Activated CD8-positive, alpha-beta T cell treated with anti-CD3 and anti-CD28 coated beads for 36 hours (primary cell): Measurements from ENCODE around the gene RALY. TPM values are rescaled to one million over a fixed set of nuclear protein-coding genes. Genes with fewer than 3 reads are reported as not detected.
A peak's percentile ranks its signal among the peaks of the same experiment; 100 is the strongest.

Experiments used
- ATAC-seq: fragments of 200-7000 bp; cut with Tn5 transposase; one replicate; pipeline ENCODE4 v1.10.0; 2021; ENCODE audit warnings: mild to moderate bottlenecking, moderate library complexity
- CTCF ChIA-PET: fragments of 350-600 bp; sonication (Branson Sonifier 250); formaldehyde crosslinking; loops from one replicate; lab custom pipeline; 2021; ENCODE audit warnings: antibody characterized with exemption; lab: Charles Lee
- POLR2A ChIA-PET: fragments of 350-600 bp; sonication (Branson Sonifier 250); formaldehyde crosslinking; loops from one replicate; lab custom pipeline; 2021; ENCODE audit warnings: antibody characterized with exemption; lab: Charles Lee
- DNase-seq: peaks from one replicate; pipeline ENCODE4 v3.0.0-alpha.2; 2020
- H3K27ac Mint-ChIP-seq: one replicate; pipeline ENCODE4 v1.8.0; 2021; ENCODE audit warnings: mild to moderate bottlenecking, mixed read lengths
- H3K27me3 Mint-ChIP-seq: one replicate; pipeline ENCODE4 v1.8.0; 2021; ENCODE audit warnings: mixed read lengths
- H3K36me3 Mint-ChIP-seq: one replicate; pipeline ENCODE4 v1.8.0; 2021; ENCODE audit warnings: low read depth, mixed read lengths
- H3K4me1 Mint-ChIP-seq: one replicate; pipeline ENCODE4 v1.8.0; 2021; ENCODE audit warnings: low read depth, mixed read lengths
- H3K4me3 Mint-ChIP-seq: one replicate; pipeline ENCODE4 v1.8.0; 2021; ENCODE audit warnings: mild to moderate bottlenecking, moderate library complexity, mixed read lengths
- H3K9me3 Mint-ChIP-seq: one replicate; pipeline ENCODE4 v1.8.0; 2021; ENCODE audit warnings: mixed read lengths
- intact Hi-C: fragments of 100-400 bp; cut with micrococcal nuclease; formaldehyde crosslinking; loops from one replicate; pipeline ENCODE4 v1.10.0; 2022
- total RNA-seq, 2 experiments: library from RNA; stranded (reverse); gene quantifications; one replicate each; pipeline ENCODE4 v1.2.3, GENCODE V29; 2021
- TF ChIP-seq, protein P1 (sequence below): fragments of 200-600 bp; IDR thresholded peaks from one replicate; pipeline ENCODE4 v1.8.0; 2022; ENCODE audit warnings: antibody characterized with exemption, mild to moderate bottlenecking

RALY gene
- total RNA-seq, 2 experiments from 2014 or later = 151 to 153 TPM

- CTCF ChIA-PET = interaction anchor here (0.7 to 1.4 kb wide), 2 partner anchors 74 to 121 kb away, joined by 3 to 4 read pairs; no protein-coding TSS in a partner anchor
- no peak for ATAC-seq
- H3K4me3 Mint-ChIP-seq = no peak overlapping the region
Observed at GRCh38 chr20:33948480-33948879, 45.2 kb upstream of the RALY start.

GRCh38 chr20:33951171-33951570 is 42.5 kb upstream of the RALY start:
- ChIA-PET POLR2A (no interaction called here), CTCF (no interaction called here)
- Mint-ChIP-seq H3K27me3 (peaks cover 1% of the 10 kb centered on the region), H3K4me3 (no peak overlapping the region), H3K9me3 (peaks cover 22% of the 10 kb centered on the region), H3K27ac (no peak overlapping the region), H3K4me1 (no peaks in the 10 kb centered on the region), H3K36me3 (peaks cover 3% of the 10 kb centered on the region)
- TF ChIP-seq, protein P1, sequence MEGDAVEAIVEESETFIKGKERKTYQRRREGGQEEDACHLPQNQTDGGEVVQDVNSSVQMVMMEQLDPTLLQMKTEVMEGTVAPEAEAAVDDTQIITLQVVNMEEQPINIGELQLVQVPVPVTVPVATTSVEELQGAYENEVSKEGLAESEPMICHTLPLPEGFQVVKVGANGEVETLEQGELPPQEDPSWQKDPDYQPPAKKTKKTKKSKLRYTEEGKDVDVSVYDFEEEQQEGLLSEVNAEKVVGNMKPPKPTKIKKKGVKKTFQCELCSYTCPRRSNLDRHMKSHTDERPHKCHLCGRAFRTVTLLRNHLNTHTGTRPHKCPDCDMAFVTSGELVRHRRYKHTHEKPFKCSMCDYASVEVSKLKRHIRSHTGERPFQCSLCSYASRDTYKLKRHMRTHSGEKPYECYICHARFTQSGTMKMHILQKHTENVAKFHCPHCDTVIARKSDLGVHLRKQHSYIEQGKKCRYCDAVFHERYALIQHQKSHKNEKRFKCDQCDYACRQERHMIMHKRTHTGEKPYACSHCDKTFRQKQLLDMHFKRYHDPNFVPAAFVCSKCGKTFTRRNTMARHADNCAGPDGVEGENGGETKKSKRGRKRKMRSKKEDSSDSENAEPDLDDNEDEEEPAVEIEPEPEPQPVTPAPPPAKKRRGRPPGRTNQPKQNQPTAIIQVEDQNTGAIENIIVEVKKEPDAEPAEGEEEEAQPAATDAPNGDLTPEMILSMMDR = no peak
- ATAC-seq (no peak), DNase-seq (no peak)
- intact Hi-C loops = no loop called here

More at GRCh38 chr20:33948480-33948879, 45.2 kb upstream of the RALY start:
- DNase-seq = peak; percentile 6
- Mint-ChIP-seq H3K36me3 (peaks cover 3% of the 10 kb centered on the region), H3K9me3 (peaks cover 22% of the 10 kb centered on the region), H3K27me3 (peaks cover 1% of the 10 kb centered on the region), H3K27ac (no peak overlapping the region), H3K4me1 (no peaks in the 10 kb centered on the region)
- intact Hi-C loops = no loop called here
- POLR2A ChIA-PET = no interaction called here
- TF ChIP-seq, protein P1 = no peak

DNA sequence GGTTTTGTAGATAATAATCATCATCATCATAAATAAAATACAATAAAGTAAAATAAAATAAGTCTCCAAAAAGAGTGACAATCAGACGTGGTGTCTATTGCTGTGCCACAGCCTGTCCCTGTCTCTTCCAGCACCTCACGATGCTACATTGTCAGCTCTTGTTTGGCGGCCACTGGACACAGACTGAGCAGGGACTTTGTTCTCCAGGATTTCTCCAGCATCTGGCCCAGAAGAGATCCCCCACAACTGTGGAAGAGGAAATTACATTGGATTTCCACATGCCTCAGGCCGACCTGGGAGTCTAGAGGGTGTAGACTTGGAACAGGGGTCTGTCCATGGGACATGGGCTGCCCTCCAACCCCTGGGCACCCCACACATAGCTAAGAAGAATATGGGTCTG is 39.2 kb upstream of the RALY start:
- CTCF ChIA-PET = no interaction called here
- no peak overlapping the region for H3K4me3 Mint-ChIP-seq
- intact Hi-C loops = no loop called here
- TF ChIP-seq, protein P1 = no peak
- POLR2A ChIA-PET = interaction anchor here (1.0 kb wide), 1 partner anchor 12 kb away, joined by 3 read pairs; no protein-coding TSS in a partner anchor
- H3K27ac Mint-ChIP-seq = no peak overlapping the region
- H3K27me3 Mint-ChIP-seq = peaks cover 1% of the 10 kb centered on the region
- peaks cover 2% of the 10 kb centered on the region for H3K9me3 Mint-ChIP-seq
- no peaks in the 10 kb centered on the region for H3K36me3 Mint-ChIP-seq
- DNase-seq (no peak), ATAC-seq (no peak)
- H3K4me1 Mint-ChIP-seq = no peaks in the 10 kb centered on the region

DNA sequence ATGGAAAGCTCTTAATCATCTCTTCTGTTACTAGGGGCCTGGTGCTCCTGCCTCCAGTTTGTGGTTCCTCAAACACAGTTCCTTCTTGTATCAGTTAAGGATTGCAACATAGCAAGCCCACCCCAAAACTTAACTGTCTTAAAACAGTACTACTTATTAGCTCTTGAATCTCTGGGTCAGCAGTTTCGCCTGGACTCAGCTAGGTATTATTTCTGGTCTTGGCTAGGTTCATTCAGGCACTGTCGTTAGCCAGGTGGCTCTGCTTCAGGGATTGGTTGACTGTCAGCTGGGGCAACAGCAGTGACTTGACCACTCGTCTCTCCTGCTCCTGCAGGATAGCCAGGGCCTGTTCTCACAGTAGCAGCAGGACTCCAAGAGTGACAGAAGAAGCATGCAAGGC is 30.0 kb upstream of the RALY start:
- no peak overlapping the region for H3K4me3 Mint-ChIP-seq
- no peaks in the 10 kb centered on the region for H3K4me1 Mint-ChIP-seq
- H3K27ac Mint-ChIP-seq = no peak overlapping the region
- POLR2A ChIA-PET = no interaction called here
- TF ChIP-seq, protein P1 = no peak
- no peaks in the 10 kb centered on the region for H3K9me3 Mint-ChIP-seq
- no peaks in the 10 kb centered on the region for H3K36me3 Mint-ChIP-seq
- ATAC-seq (no peak), DNase-seq (no peak)
- intact Hi-C loops = no loop called here
- CTCF ChIA-PET = interaction anchor here (1.5 kb wide), 1 partner anchor 106 kb away, joined by 3 read pairs; no protein-coding TSS in a partner anchor
- no peaks in the 10 kb centered on the region for H3K27me3 Mint-ChIP-seq

DNA sequence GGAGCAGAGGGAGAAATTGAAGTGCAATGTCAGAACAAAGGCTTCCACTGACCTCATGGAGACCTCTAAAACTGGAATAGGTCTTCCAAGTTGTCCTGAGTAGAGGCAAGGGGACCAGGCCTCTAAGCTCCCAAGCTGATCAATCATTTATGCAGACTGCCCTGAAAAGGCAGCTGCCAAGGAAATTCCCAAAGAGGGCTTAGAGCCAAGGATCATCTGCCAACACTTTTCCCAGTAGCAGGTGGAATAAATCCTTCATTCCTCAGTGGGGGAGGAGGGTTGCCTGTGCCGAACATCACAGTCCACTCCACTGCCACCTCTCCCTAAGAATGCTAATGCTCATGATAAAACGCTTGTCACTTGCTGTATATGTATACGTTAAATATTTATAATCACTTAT is 29.3 kb upstream of the RALY start:
- Mint-ChIP-seq H3K9me3 (no peaks in the 10 kb centered on the region), H3K27ac (no peak overlapping the region), H3K4me1 (no peaks in the 10 kb centered on the region), H3K27me3 (no peaks in the 10 kb centered on the region), H3K4me3 (no peak overlapping the region), H3K36me3 (no peaks in the 10 kb centered on the region)
- TF ChIP-seq, protein P1 = no peak
- POLR2A ChIA-PET = no interaction called here
- no peak for DNase-seq
- intact Hi-C loops = no loop called here
- CTCF ChIA-PET = interaction anchor here (1.5 kb wide), 1 partner anchor 105 kb away, joined by 3 read pairs; no protein-coding TSS in a partner anchor
- ATAC-seq = no peak
